ENCODE results near the gene MAN2B2. TPM values are rescaled to one million over a fixed set of nuclear protein-coding genes. Genes with fewer than 3 reads are reported as not detected.

MAN2B2 gene
- total RNA-seq, 4 donors from 2014 or later: 3.3 to 5.6 (median 4.5) TPM

DNA sequence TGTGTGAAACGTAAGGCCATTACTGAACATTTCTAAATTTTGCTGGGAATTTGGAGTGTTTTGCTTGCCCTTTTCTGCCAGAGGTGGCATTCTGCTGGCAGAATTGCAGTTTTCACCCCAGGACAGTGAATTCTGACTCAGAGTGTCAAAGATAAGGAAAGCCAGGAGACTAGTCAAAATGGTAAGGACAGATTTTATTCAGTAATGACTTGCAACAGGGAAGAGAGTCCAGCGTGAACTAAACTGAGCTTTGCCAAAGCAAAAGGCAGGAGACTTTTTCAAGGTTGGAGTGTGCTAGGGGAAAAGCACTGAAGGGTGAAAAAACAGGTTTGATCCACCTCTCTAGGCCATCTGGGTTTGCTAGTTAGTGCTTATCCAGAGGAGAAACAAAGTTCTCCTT is 84.9 kb downstream of the MAN2B2 start:
- no peak for ATAC-seq
- H3K27me3 ChIP-seq: peaks cover 0 to 15% (median 4%) of the 10 kb centered on the region in 3 donors
- no peak for DNase-seq
- H3K36me3 ChIP-seq: no peaks in the 10 kb centered on the region
- no peak overlapping the region for H3K4me3 ChIP-seq
- in situ Hi-C loops (cut with MboI; ENCODE audit: low sequenced_read_pairs in 4 of 4) (no loop called here), intact Hi-C loops (cut with DNase I; ENCODE audit: low total_unique reads) (loop anchor here (2.0 kb wide), 1 partner anchor 15 kb away; no protein-coding TSS in a partner anchor)
- TF ChIP-seq, protein P1, sequence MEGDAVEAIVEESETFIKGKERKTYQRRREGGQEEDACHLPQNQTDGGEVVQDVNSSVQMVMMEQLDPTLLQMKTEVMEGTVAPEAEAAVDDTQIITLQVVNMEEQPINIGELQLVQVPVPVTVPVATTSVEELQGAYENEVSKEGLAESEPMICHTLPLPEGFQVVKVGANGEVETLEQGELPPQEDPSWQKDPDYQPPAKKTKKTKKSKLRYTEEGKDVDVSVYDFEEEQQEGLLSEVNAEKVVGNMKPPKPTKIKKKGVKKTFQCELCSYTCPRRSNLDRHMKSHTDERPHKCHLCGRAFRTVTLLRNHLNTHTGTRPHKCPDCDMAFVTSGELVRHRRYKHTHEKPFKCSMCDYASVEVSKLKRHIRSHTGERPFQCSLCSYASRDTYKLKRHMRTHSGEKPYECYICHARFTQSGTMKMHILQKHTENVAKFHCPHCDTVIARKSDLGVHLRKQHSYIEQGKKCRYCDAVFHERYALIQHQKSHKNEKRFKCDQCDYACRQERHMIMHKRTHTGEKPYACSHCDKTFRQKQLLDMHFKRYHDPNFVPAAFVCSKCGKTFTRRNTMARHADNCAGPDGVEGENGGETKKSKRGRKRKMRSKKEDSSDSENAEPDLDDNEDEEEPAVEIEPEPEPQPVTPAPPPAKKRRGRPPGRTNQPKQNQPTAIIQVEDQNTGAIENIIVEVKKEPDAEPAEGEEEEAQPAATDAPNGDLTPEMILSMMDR (IDR thresholded peaks at IDR 0.05 in 4 of 5, conservative IDR thresholded peaks at IDR 0.05 in 1 of 5): no peak
- TF ChIP-seq POLR2A (IDR thresholded peaks at IDR 0.05): no peak
- H3K9me3 ChIP-seq: no peaks in the 10 kb centered on the region
- H3K27ac ChIP-seq: no peak overlapping the region
- H3K4me1 ChIP-seq: peaks cover 0 to 8% of the 10 kb centered on the region in 2 donors

DNA sequence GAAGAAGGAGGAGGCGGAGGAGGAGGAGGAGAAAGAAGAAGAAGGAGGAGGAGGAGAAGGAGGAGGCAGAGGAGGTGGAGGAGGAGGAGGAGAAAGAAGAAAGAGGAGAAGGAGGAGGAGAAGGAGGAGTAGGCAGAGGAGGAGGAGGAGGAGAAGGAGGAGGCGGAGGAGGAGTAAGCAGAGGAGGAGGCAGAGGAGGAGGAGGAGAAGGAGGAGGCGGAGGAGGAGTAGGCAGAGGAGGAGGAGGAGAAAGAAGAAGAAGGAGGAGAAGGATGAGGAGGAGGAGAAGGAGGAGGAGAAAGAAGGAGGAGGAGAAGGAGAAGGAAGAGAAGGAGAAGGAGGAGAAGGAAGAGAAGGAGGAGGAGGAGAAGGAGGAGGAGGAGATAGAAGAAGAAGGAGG is 85.4 kb downstream of the MAN2B2 start:
- Histone ChIP-seq H3K36me3 (no peaks in the 10 kb centered on the region), H3K27me3 (peaks cover 0 to 15% (median 4%) of the 10 kb centered on the region in 3 donors), H3K9me3 (no peaks in the 10 kb centered on the region), H3K4me3 (no peak overlapping the region), H3K4me1 (peaks cover 0 to 8% of the 10 kb centered on the region in 2 donors), H3K27ac (no peak overlapping the region)
- in situ Hi-C loops (cut with MboI; ENCODE audit: low sequenced_read_pairs in 4 of 4) (no loop called here), intact Hi-C loops (cut with DNase I; ENCODE audit: low total_unique reads) (no loop called here)
- DNase-seq: no peak
- TF ChIP-seq POLR2A (IDR thresholded peaks at IDR 0.05): no peak
- TF ChIP-seq, protein P1 (IDR thresholded peaks at IDR 0.05 in 4 of 5, conservative IDR thresholded peaks at IDR 0.05 in 1 of 5): no peak
- no peak for ATAC-seq

DNA sequence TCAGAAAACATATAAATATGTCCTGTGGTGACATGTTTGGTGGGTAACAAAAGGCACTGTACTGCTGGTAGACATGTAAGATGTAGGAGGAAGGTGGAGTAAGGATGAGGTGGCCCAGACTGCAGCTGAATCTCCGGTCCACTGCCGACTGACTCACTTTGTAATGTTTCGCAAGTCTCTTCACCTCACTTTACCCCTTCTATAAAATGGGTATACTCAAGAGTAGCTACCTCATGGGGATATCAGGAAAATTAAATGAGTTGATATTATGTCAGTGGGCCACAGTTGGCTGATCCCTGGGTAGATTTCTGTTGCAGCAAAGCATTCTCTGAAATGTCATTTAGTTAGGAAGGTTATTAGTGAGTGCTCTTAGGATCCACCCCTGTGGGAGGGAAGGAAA is 87.6 kb downstream of the MAN2B2 start:
- intact Hi-C loops (cut with DNase I; ENCODE audit: low total_unique reads): no loop called here
- TF ChIP-seq, protein P1 (IDR thresholded peaks at IDR 0.05 in 4 of 5, conservative IDR thresholded peaks at IDR 0.05 in 1 of 5): no peak
- no peak for TF ChIP-seq POLR2A (IDR thresholded peaks at IDR 0.05)
- peaks cover 0 to 8% of the 10 kb centered on the region in 2 donors for H3K4me1 ChIP-seq
- no peak for ATAC-seq
- H3K4me3 ChIP-seq: no peak overlapping the region
- no peaks in the 10 kb centered on the region for H3K36me3 ChIP-seq
- in situ Hi-C loops (cut with MboI; ENCODE audit: low sequenced_read_pairs in 4 of 4): no loop called here
- peaks cover 0 to 15% (median 4%) of the 10 kb centered on the region in 3 donors for H3K27me3 ChIP-seq
- H3K9me3 ChIP-seq: no peaks in the 10 kb centered on the region
- H3K27ac ChIP-seq: no peak overlapping the region
- DNase-seq: no peak

DNA sequence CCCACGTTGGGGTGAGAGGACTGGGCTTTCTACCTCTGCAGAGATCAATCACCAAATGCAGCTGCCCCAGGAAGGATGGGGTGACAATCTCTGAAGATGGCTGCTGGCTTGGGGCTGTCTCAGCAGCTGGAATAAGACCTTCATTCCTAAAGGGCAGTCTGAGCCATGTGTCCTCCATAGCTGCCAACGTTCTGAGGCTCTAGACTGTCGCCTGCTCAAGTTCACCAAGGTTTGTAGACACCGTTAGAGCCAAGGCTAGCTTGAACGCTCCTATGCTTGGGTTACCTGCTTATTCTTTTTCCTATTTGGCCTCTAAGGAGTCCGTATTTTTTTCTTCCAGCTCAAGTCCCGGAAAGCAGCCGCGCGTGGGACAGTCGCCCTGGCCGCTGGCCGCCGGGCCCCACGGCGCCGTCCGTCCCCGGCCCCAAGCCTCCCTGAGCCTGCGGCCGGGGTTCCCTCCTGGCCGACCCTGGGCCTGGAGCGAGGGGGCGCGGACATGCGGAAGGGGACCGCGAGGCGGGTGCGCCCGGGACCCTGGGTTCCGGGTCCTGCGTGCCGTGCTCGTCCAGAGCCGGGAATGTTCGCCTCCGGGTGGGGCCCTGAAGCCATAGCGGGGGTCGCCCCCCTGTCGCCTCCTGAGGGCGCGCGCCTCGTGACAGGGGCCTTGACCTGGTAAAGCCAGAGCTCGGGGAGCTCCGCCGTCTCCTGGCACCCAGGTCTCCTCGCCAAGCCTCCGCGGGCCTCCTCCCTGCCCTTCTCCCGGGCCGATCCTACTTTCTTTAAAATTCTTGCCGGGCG is 88.8 kb downstream of the MAN2B2 start:
- peak overlapping the region in 1 of 4 donors; percentile 13 for H3K27ac ChIP-seq
- DNase-seq: no peak

More for the DNA sequence above, 88.8 kb downstream of the MAN2B2 start:
- Histone ChIP-seq H3K36me3 (no peaks in the 10 kb centered on the region), H3K27me3 (peaks cover 0 to 12% (median 4%) of the 10 kb centered on the region in 3 donors), H3K9me3 (no peaks in the 10 kb centered on the region), H3K4me3 (peak overlapping the region; percentile 50 to 55 (median 52)), H3K4me1 (peaks cover 0 to 8% of the 10 kb centered on the region in 2 donors)
- no peak for TF ChIP-seq POLR2A (IDR thresholded peaks at IDR 0.05)
- TF ChIP-seq, protein P1 (IDR thresholded peaks at IDR 0.05 in 4 of 5, conservative IDR thresholded peaks at IDR 0.05 in 1 of 5): no peak
- intact Hi-C loops (cut with DNase I; ENCODE audit: low total_unique reads) (no loop called here), in situ Hi-C loops (cut with MboI; ENCODE audit: low sequenced_read_pairs in 4 of 4) (no loop called here)
- ATAC-seq: peak; percentile 67 to 74
